Endometrial microvascular endothelial cells (primary cell): Measurements from ENCODE around the gene EHD4. TPM values are rescaled to one million over a fixed set of nuclear protein-coding genes. Genes with fewer than 3 reads are reported as not detected.

ENCODE experiments used
- in situ Hi-C: cut with HindIII; loops from 2 replicates; pipeline ENCODE4 v1.10.0; 2017; ENCODE audit warnings: low sequenced_read_pairs, low pct_unique_long_range_greater_than_20kb; ENCODE audit errors: inconsistent ontology term
- total RNA-seq: library from RNA; depleted of rRNA; stranded (reverse); fragments of >200 nt; gene quantifications from one replicate; pipeline ENCODE4 v1.2.3, GENCODE V29; 2015; ENCODE audit errors: inconsistent ontology term

Gene EHD4
- total RNA-seq, 1 donor from 2014 or later, result 168 TPM

GRCh38 chr15:41880156-41880877, 92.0 kb downstream of the EHD4 start:
- in situ Hi-C loops, result no loop called here

DNA sequence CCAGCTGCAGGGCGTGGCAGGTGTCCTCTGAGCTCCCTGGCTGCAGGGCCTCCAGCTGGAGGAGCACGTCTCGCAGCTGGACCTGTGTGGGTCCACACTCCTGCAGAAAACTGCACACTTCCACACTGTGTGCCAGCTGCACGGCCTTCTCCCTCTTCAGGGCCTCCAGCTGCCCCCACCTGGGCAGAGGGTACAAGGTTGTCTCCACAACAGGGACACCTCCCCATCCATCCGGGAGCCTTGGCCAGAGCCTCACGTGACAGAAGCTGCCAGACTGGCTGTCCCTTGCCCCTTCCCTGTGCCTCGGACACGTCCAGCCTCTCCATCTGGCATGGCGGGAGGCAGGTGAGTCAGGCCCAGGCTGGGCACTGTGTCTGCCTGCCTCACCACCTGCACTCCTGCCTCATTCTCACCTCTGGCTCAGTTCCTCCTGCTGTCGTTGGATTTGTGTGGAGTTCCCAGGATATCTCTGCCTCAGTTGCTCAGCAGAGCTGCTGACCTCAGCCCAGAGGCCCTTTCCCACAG, 93.0 kb downstream of the EHD4 start:
- in situ Hi-C loops, result no loop called here

DNA sequence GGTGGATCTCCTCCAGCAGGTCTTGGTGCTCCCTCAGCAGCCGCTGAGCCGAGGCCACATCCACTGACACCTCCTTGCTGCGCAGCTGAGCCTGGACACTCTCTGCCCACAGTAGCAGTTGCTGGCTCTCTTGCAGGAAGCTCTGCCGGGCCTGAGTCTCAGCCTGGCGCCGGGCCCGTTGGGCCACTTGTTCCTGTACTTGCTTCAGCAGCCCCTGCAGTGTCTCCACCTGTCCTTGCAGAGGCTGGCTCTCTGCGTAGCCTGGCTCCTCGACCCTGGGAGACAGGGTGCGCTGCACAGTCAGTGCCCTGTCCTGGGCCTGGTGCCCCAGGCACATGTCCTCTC, 94.0 kb downstream of the EHD4 start:
- in situ Hi-C loops, result no loop called here

DNA sequence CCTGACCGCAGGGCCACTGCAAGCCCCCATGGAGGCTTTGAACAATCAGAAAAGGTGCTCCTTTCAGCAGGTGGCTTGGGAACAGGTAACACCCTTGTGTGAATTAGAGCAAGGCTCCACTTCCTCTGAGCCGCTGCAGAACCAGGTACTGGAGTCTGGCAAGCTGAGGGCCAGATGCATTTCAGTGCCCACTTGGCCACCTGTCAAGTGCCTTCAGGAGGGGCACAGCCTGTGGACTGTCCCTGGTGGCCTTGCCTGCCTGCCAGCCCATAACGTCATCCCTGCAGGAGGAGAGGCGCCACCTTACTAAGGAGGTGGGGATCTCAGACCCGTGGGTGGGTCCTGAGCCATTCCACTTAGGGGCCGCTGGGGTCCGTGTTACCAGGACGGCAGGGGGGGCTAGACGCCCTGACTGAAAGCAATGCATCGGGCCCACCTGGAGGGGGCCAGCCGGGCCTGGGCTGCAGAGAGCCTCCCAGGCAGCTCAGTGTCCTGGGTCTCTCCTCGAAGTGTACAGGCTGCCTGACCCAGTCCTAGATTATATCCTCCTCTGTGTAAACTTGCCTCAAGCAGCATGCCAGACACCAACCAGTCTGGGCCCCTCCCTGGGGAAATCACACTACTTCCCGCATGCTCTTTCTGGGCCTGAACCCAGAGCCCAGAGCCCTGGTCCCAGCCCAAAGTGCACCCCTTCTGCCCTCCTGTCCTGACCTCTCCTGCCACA, 94.6 kb downstream of the EHD4 start:
- in situ Hi-C loops, result no loop called here

DNA sequence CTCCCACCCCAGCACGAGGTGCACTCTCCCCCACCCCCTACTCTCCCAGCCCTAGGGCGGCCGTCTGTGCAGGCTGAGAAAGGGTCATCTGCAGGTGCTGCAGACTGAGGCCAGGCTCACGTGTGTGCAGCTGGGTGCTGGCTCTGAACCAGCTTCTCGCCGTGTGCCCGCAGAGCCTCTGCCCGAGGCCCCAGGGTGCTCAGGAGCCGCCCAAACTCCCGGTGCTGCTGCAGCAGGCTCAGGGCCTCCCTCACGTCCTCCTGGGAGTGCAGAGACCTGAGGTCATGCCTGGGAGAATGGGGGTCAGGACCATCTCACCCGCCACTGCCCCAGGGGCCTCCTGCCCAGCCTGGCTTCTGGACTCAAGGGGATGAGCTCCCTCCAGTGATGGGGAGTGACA, 95.7 kb downstream of the EHD4 start:
- in situ Hi-C loops, result no loop called here

GRCh38 chr15:41876007-41876406, 96.3 kb downstream of the EHD4 start:
- in situ Hi-C loops, result no loop called here

GRCh38 chr15:41874736-41875135, 97.6 kb downstream of the EHD4 start:
- in situ Hi-C loops, result no loop called here

GRCh38 chr15:41873711-41874110, 98.6 kb downstream of the EHD4 start:
- in situ Hi-C loops, result no loop called here

DNA sequence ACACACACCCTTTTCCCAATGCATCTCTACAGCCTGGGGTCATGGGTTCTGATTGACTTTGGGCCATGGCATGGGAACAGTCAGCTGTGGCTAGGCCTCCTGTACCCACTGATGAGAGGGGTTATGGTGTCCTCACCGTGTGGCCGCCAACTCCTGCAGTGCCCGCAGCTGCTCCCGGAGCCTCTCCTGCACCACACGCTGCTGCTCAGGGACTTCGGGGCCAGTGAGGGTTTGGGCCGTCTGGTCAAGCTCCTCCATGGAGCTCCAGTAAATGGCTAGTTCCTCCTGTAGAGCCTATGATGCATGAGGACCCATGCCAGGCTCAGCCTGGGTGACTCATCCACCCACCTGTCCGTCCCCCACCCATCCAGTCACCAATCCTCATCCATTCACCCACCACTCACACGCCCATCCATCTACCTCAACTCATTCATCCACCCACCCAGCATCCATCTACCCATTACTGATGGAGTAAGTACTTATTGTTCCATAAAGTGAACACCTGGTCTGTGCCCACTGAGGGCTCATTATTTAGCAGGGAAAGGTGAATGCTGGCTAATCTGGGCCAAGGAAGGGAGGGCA, 100.1 kb downstream of the EHD4 start:
- in situ Hi-C loops, result no loop called here

- in situ Hi-C loops, result no loop called here
These were observed 101.0 kb downstream of the EHD4 start for GRCh38 chr15:41871175-41871905.

- in situ Hi-C loops, result no loop called here
These were observed 101.7 kb downstream of the EHD4 start for GRCh38 chr15:41870689-41871081.

GRCh38 chr15:41869770-41870688, 102.3 kb downstream of the EHD4 start:
- in situ Hi-C loops, result no loop called here

GRCh38 chr15:41868321-41868720, 104.0 kb downstream of the EHD4 start:
- in situ Hi-C loops, result no loop called here

DNA sequence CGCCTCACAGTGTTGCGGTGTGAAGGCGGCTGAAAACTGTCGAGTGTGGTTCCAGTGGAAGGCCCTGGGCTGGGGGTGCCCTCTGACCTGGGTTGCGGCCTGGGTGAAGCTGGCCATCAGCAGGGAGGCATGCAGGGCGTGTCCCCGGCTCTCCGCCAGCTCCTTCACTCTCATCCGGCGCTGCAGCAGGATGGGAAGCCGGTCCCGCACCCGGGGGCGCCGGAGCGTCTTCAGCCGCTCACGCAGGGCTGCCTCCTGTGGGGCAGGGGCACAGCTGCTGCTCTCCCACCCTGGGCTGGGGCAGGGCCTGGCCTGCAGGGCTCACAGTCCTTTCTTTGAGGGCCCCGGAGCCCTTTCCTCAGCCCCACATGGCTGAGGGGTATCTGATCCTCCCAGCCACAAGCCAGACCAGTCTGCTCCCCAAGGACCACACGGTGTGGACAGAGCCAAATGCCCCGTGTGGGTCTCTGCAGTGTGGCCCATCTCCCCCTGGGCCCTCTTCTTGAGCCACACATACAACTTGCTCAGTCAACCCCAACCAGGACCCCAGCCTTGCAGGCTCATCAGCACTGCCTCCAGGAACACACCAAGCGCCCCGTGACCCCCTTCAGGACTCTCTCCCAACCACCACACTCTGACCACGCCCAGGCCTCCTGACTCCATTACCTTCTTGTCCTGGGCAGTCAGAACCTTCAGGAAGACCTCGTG, 105.3 kb downstream of the EHD4 start:
- in situ Hi-C loops, result no loop called here

- in situ Hi-C loops, result no loop called here
These were observed 106.1 kb downstream of the EHD4 start for GRCh38 chr15:41866263-41866703.

GRCh38 chr15:41865490-41866055, 106.8 kb downstream of the EHD4 start:
- in situ Hi-C loops, result no loop called here

GRCh38 chr15:41862515-41863116, 109.7 kb downstream of the EHD4 start:
- in situ Hi-C loops, result no loop called here
